GM12864 (cell line): ENCODE results near the gene ATN1.

Source experiments
- DNase-seq: peaks from one replicate; pipeline ENCODE4 v3.0.0-alpha.2; 2011; ENCODE audit warnings: low read depth
- H3K4me3 ChIP-seq: 2 replicates; pipeline ENCODE4 v1.5.1; 2011; ENCODE audit warnings: mild to moderate bottlenecking, low read depth, low read length, control low read depth
- CTCF ChIP-seq: IDR thresholded peaks from 2 replicates; pipeline ENCODE4 v1.5.1; 2011; ENCODE audit warnings: low read depth, mild to moderate bottlenecking, moderate library complexity, low read length, control low read depth, inconsistent platforms; ENCODE audit errors: missing control alignments

Gene ATN1

GRCh38 chr12:6917491-6918231 lies 10.1 kb upstream of the ATN1 start:
- H3K4me3 ChIP-seq, result no peak overlapping the region
- no peak for DNase-seq
- TF ChIP-seq CTCF, result no peak

GRCh38 chr12:6919588-6919987 lies 8.2 kb upstream of the ATN1 start:
- no peak for TF ChIP-seq CTCF
- no peak overlapping the region for H3K4me3 ChIP-seq
- no peak for DNase-seq

GRCh38 chr12:6921539-6921938 lies 6.2 kb upstream of the ATN1 start:
- TF ChIP-seq CTCF, result no peak
- H3K4me3 ChIP-seq, result no peak overlapping the region
- no peak for DNase-seq

GRCh38 chr12:6921996-6922946 lies 5.5 kb upstream of the ATN1 start:
- no peak for TF ChIP-seq CTCF
- H3K4me3 ChIP-seq, result peak overlapping the region; percentile 2
- DNase-seq, result no peak

- DNase-seq, result no peak
- H3K4me3 ChIP-seq, result no peak overlapping the region; the same call in 1 of the 2 replicates
- no peak for TF ChIP-seq CTCF
Measured at GRCh38 chr12:6923003-6923732, 4.6 kb upstream of the ATN1 start.

GRCh38 chr12:6923851-6924250 lies 3.9 kb upstream of the ATN1 start:
- no peak for DNase-seq
- TF ChIP-seq CTCF, result no peak
- no peak overlapping the region for H3K4me3 ChIP-seq
